22Rv1 (cell line): ENCODE measurements around the gene CTNNAL1.

Experiments used
- CTCF ChIP-seq: fragments of 450-650 bp; IDR thresholded peaks from 2 replicates; pipeline ENCODE4 v1.5.1; 2017; ENCODE audit warnings: mild to moderate bottlenecking
- ZFX ChIP-seq: fragments of 450-650 bp; IDR thresholded peaks from 2 replicates; pipeline ENCODE4 v1.6.1; 2017; ENCODE audit warnings: antibody characterized with exemption, borderline replicate concordance

- TF ChIP-seq CTCF (no peak), ZFX (no peak)
Observed at GRCh38 chr9:108973895-108974294, 39.4 kb downstream of the CTNNAL1 start.
